K562 (cell line): ENCODE results near the gene HSD11B1L. TPM values are rescaled to one million over a fixed set of nuclear protein-coding genes. Genes with fewer than 3 reads are reported as not detected.

Experiments
- ATAC-seq: fragments of 200-7000 bp; cut with Tn5 transposase; 3 replicates; pipeline ENCODE4 v1.9.1; 2020; ENCODE audit warnings: moderate library complexity
- Bru-seq: library from RNA; stranded (reverse); fragments of 400-500 nt; gene quantifications from one replicate; lab custom pipeline; 2021; lab: Mats Ljungman, UMichigan
- BruChase-seq, 2 experiments: library from RNA; stranded (reverse); fragments of 400-500 nt; gene quantifications; one replicate each; lab custom pipeline; 2021; lab: Mats Ljungman, UMichigan
- BruUV-seq: library from RNA; stranded (reverse); fragments of 400-500 nt; replicated peaks from 2 replicates; lab custom pipeline; 2021; lab: Mats Ljungman, UMichigan
- CTCF ChIA-PET: fragments of 300-600 bp; formaldehyde crosslinking; extraction: SDS; loops from one replicate; lab custom pipeline; 2021; ENCODE audit warnings: low intra/inter-chr PET ratio; lab: Yijun Ruan, JAX
- POLR2A ChIA-PET: fragments of 300-600, 350-650 bp; sonication (Branson Sonifier 250); formaldehyde crosslinking; extraction: SDS; loops from one replicate; lab custom pipeline; 2021; ENCODE audit warnings: antibody characterized with exemption, inconsistent platforms; lab: Yijun Ruan, JAX
- DNase-seq, 4 experiments: peaks; one replicate each; pipeline versions ENCODE4 v3.0.0 to v3.0.0-alpha.2; 2011 to 2018; ENCODE audit warnings: low spot score in 3 of 4, mixed read lengths in 3 of 4; ENCODE audit errors: extremely low read depth in 1 of 4
- FAIRE-seq: peaks from 2 replicates; lab custom pipeline; 2011; peaks lifted over from hg19 to GRCh38; lab: Jason Lieb, UNC
- H2AFZ ChIP-seq: 2 replicates; pipeline ENCODE4 v1.6.0; 2011; ENCODE audit warnings: low read depth, low read length, control low read depth, inconsistent platforms
- H3K27ac ChIP-seq: fragments of 200-600 bp; 3 replicates; pipeline ENCODE4 v1.8.0; 2011; ENCODE audit warnings: low read depth, mild to moderate bottlenecking, control low read depth, inconsistent platforms, low read length, moderate library complexity, mixed read lengths; ENCODE audit errors: extremely low read depth
- H3K27me3 ChIP-seq, 2 experiments: fragments of 300-600 bp in 1 of 2; 2 replicates in 1 of 2; 3 replicates in 1 of 2; pipeline versions ENCODE4 v1.6.0 to v1.8.0; 2011; ENCODE audit warnings: inconsistent platforms in 2 of 2, low read length in 2 of 2, mild to moderate bottlenecking in 1 of 2, mixed read lengths in 1 of 2, moderate library complexity in 1 of 2; ENCODE audit not compliant: control insufficient read depth in 2 of 2, insufficient read depth in 2 of 2
- H3K36me3 ChIP-seq: fragments of 300-600 bp; 3 replicates; pipeline ENCODE4 v1.8.0; 2011; ENCODE audit warnings: mild to moderate bottlenecking, low read length, inconsistent platforms; ENCODE audit not compliant: control insufficient read depth, insufficient read depth
- H3K4me1 ChIP-seq, 2 experiments: fragments of 200-600 bp in 1 of 2; replicated peaks in 1 of 2; 2 replicates in 1 of 2; 3 replicates in 1 of 2; pipeline versions ENCODE4 v1.5.1 to v1.8.0; 2011; ENCODE audit warnings: inconsistent platforms in 2 of 2, low read length in 2 of 2, mild to moderate bottlenecking in 1 of 2, mixed read lengths in 1 of 2, moderate library complexity in 1 of 2; ENCODE audit not compliant: control insufficient read depth in 2 of 2, insufficient read depth in 2 of 2
- H3K4me2 ChIP-seq: 2 replicates; pipeline ENCODE4 v1.6.1; 2011; ENCODE audit warnings: low read length, control low read depth, inconsistent platforms, mixed read lengths; ENCODE audit not compliant: insufficient read depth
- H3K4me3 ChIP-seq: fragments of 200-600 bp; sonication (generic), shearing (Covaris generic); 2 replicates; pipeline ENCODE4 v1.5.1; 2016; ENCODE audit warnings: control low read depth, inconsistent platforms
- H3K79me2 ChIP-seq: fragments of 200-600 bp; 3 replicates; pipeline ENCODE4 v1.8.0; 2011; ENCODE audit warnings: low read length, inconsistent platforms; ENCODE audit not compliant: control insufficient read depth, insufficient read depth
- H3K9ac ChIP-seq, 2 experiments: 2 replicates each; pipeline versions ENCODE4 v1.6.0 to v1.6.1; 2011; ENCODE audit warnings: low read depth in 2 of 2, low read length in 2 of 2, control low read depth in 1 of 2, inconsistent platforms in 1 of 2, mild to moderate bottlenecking in 1 of 2, mixed read lengths in 1 of 2; ENCODE audit not compliant: insufficient read depth in 1 of 2
- H3K9me1 ChIP-seq: one replicate; pipeline ENCODE4 v1.6.0; 2011; ENCODE audit warnings: inconsistent platforms, mild to moderate bottlenecking, low read length, moderate library complexity; ENCODE audit not compliant: control insufficient read depth, insufficient read depth
- H3K9me3 ChIP-seq: replicated peaks from 2 replicates; pipeline ENCODE4 v1.5.1; 2011; ENCODE audit warnings: low read depth, low read length, inconsistent platforms; ENCODE audit not compliant: control insufficient read depth, insufficient read depth
- H4K20me1 ChIP-seq: replicated peaks from 2 replicates; pipeline ENCODE4 v1.6.1; 2011; ENCODE audit warnings: low read length, inconsistent platforms, mixed read lengths; ENCODE audit not compliant: control insufficient read depth, insufficient read depth
- HNRNPL ChIP-seq: fragments of 200-400 bp; formaldehyde crosslinking; IDR thresholded peaks from 2 replicates; pipeline ENCODE4 v1.6.1; 2017; ENCODE audit warnings: low read depth, mild to moderate bottlenecking, low read length
- TCF7 ChIP-seq: sonication (generic); IDR thresholded peaks from 2 replicates; pipeline ENCODE4 v1.6.1; 2016; ENCODE audit warnings: antibody characterized with exemption, borderline replicate concordance
- TEAD4 ChIP-seq, 2 experiments: sonication (generic) in 1 of 2; formaldehyde crosslinking in 1 of 2; IDR thresholded peaks; 2 replicates each; pipeline versions ENCODE4 v1.6.1 to v1.8.0; 2012 to 2022; ENCODE audit warnings: borderline replicate concordance in 1 of 2, inconsistent platforms in 1 of 2, low read length in 1 of 2, mild to moderate bottlenecking in 1 of 2, missing genetic modification reagents in 1 of 2
- TFAM ChIP-seq: fragments of 250-450 bp; sonication (Bioruptor Pico); conservative IDR thresholded peaks from 2 replicates; pipeline ENCODE4 v1.5.0; 2021; ENCODE audit warnings: mild to moderate bottlenecking, moderate library complexity
- VEZF1 ChIP-seq: fragments of 200-800 bp; sonication (Bioruptor generic); IDR thresholded peaks from 2 replicates; pipeline ENCODE4 v1.6.1; 2017; ENCODE audit warnings: missing genetic modification characterization, missing compliant biosample characterization
- ZMIZ1 ChIP-seq, 2 experiments: fragments of 150-350 bp in 1 of 2; IDR thresholded peaks; 2 replicates each; pipeline ENCODE4 v1.6.1; 2012 to 2016; ENCODE audit warnings: low read depth in 2 of 2, low read length in 2 of 2, mild to moderate bottlenecking in 1 of 2, moderate library complexity in 1 of 2
- WGBS: fragments of 100-300 bp; shearing (Covaris generic); methylation state at CpG from one replicate; pipeline ENCODE4 v1.1.6; 2016; ENCODE audit warnings: low coverage, mixed read lengths; ENCODE audit not compliant: insufficient coverage; ENCODE audit errors: missing lambda C conversion rate; 5-methylcytosine and 5-hydroxymethylcytosine counted together
- in situ Hi-C: fragments of 300-500 bp; cut with MboI; formaldehyde crosslinking; loops from 4 replicates; pipeline ENCODE4 v1.15.0; 2018; ENCODE audit warnings: inconsistent platforms, mixed read lengths
- intact Hi-C: fragments of 100-400 bp; cut with micrococcal nuclease; formaldehyde crosslinking; loops from 2 replicates; pipeline ENCODE4 v1.14.2; 2022
- long read RNA-seq, 3 experiments: library from polyadenylated mRNA in 2 of 3; library from RNA in 1 of 3; unstranded in 2 of 3; stranded (forward) in 1 of 3; transcript quantifications; one replicate each; pipeline ENCODE4 v2.0.0, GENCODE V29; 2019 to 2022
- polyA minus RNA-seq, 3 experiments: library from RNA; depleted of rRNA, polyadenylated mRNA; stranded (reverse); fragments of >200 nt; gene quantifications; 2 replicates each; pipeline ENCODE4 v1.2.3, GENCODE V29; 2011
- polyA plus RNA-seq, 8 experiments: library from polyadenylated mRNA; depleted of rRNA in 4 of 8; stranded (reverse) in 5 of 8; unstranded in 3 of 8; fragments of >200 nt; fragmentation: Nextera tagmentation in 2 of 8; fragmentation: Illumina TruSeq in 1 of 8; extraction: Ambion mirVana in 2 of 8; extraction: Trizol in 1 of 8; gene quantifications; 2 replicates each; pipeline versions ENCODE4 v1.2.1 to v1.2.3, GENCODE V29; 2011 to 2014; ENCODE audit warnings: inconsistent platforms in 1 of 8, missing spikeins in 1 of 8
- total RNA-seq, 7 experiments: library from RNA; depleted of rRNA in 6 of 7; stranded (reverse); fragments of >200 nt in 6 of 7; fragmentation: Illumina TruSeq in 2 of 7; extraction: Trizol in 2 of 7; gene quantifications; 2 replicates each; pipeline versions ENCODE4 v1.2.1 to v1.2.3, GENCODE V29; 2011 to 2021; ENCODE audit warnings: low replicate concordance in 1 of 7
- TF ChIP-seq, protein P1 (sequence below): sonication (generic); formaldehyde crosslinking; IDR thresholded peaks from 2 replicates; pipeline ENCODE4 v1.8.0; 2022; ENCODE audit warnings: mild to moderate bottlenecking, missing genetic modification reagents

HSD11B1L gene
- 1.9 and 5.4 TPM in 2 replicates for total RNA-seq (2011; cell fraction: chromatin; rRNA removed; ENCODE audit: low replicate concordance)
- 5.4 and 5.5 TPM in 2 replicates for total RNA-seq (2011; cell fraction: nucleolus; rRNA removed)
- total RNA-seq (2011; cell fraction: nucleoplasm; rRNA removed) = 4.8 TPM in 2 replicates
- 4.9 and 7.7 TPM in 2 replicates for total RNA-seq (2014; rRNA removed)
- 1.2 and 1.4 TPM in 2 replicates for total RNA-seq (2014; rRNA removed; fragmentation: Illumina TruSeq; extraction: Trizol)
- total RNA-seq (2015; rRNA removed; fragmentation: Illumina TruSeq; extraction: Trizol) = 2.0 and 2.3 TPM in 2 replicates
- total RNA-seq (2021) = 3.6 and 4.3 TPM in 2 replicates
- 2.3 and 3.1 TPM in 2 replicates for polyA plus RNA-seq (2011; rRNA removed)
- 4.4 and 11.4 TPM in 2 replicates for polyA plus RNA-seq (2011; cell fraction: cytosol; rRNA removed)
- polyA plus RNA-seq (2011; cell fraction: nucleus; rRNA removed) = 7.8 and 11.4 TPM in 2 replicates
- 3.4 and 7.3 TPM in 2 replicates for polyA plus RNA-seq (2012)
- 1.7 and 2.2 TPM in 2 replicates for polyA plus RNA-seq (2014; fragmentation: Illumina TruSeq; extraction: Trizol)
- polyA plus RNA-seq (2014; fragmentation: Nextera tagmentation; extraction: Ambion mirVana) = under 1 TPM; 0.31 to 0.36 TPM
- polyA plus RNA-seq (2014; rRNA removed) = 4.7 and 6.3 TPM in 2 replicates
- polyA minus RNA-seq (2011; rRNA and poly(A)+ RNA removed) = 0.39 and 0.63 TPM in 2 replicates
- polyA minus RNA-seq (2011; cell fraction: cytosol; rRNA and poly(A)+ RNA removed) = 2.2 and 2.4 TPM in 2 replicates
- 0.56 and 0.94 TPM in 2 replicates for polyA minus RNA-seq (2011; cell fraction: nucleus; rRNA and poly(A)+ RNA removed)
- percentile 44 among the genes with signal in this experiment for Bru-seq, nascent RNA
- BruChase-seq, experiment 1, labeled RNA remaining after a 2-hour chase = percentile 47 among the genes with signal in this experiment
- BruChase-seq, experiment 2, labeled RNA remaining after a 6-hour chase = percentile 47 among the genes with signal in this experiment
- long read RNA-seq, experiment 1, partial matches to known transcripts = 1 of 7 reads
- long read RNA-seq, experiment 1, other reads (novel, unspliced or antisense) = 5 of 7 reads
- long read RNA-seq, experiment 2, partial matches to known transcripts = 2 of 9 reads
- long read RNA-seq, experiment 2, other reads (novel, unspliced or antisense) = 3 of 9 reads
- long read RNA-seq, experiment 3, partial matches to known transcripts = 2 of 4 reads
- long read RNA-seq, experiment 3, other reads (novel, unspliced or antisense) = 1 of 4 reads

DNA sequence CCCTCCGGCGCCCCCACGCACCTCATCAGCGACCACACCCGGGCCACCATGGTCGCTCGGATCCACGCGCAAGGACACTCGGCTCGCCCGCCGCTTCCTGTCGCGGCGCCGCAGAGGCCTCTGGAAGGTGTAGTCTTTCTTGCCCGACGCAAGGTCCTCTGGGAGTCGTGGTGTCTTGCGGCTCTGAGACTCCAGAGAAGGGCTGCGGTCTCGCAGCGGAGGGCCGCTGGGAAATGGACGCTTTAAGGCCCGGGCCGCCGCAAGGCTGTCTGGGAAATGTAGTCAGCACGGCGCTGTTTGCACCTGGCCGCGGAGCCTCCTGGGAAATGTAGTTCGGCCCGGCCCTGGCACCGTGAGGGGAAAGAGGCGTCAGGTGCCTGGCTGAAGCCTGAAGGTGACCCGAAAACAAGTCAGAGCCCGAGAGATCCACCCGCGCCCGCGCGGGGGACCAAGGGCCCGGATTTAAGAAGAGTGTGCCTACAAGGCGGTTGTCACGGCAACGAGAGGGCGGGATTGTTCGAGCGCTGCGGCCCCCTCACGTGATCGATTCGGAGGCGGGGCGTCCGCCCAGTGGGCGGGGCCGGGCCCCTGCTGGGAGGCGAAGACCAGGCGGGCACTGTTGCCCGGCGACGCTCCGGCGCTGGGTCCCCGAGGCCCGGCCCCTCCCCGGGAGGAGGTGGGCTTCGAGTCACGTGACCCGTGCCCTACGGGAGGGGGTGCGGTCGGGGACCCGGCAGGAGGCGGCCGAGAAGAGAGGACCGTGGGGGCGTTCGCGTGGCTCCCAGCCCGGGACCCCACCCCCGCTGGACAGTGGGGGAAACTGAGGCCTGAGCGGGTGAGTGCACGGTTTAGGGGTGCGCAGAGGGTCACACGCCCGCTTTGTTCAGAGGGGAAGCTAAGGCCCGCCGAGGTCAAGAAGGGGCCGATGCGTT lies at the start of gene HSD11B1L, which contains the start of gene MICOS13:
TSS of gene HSD11B1L (plus strand) at position 591 of the 932 bp plus-strand sequence. CDS start 3,806 bp downstream, outside the sequence.
TSS of gene MICOS13 (minus strand) at position 80 of the 932 bp plus-strand sequence. CDS start at position 50, 30 bp downstream.
- CTCF ChIA-PET = interaction anchor here (0.6 kb wide), 1 partner anchor 11 kb away, joined by 6 read pairs; no protein-coding TSS in a partner anchor
- FAIRE-seq = peak; percentile 100
- POLR2A ChIA-PET = interaction anchor here (1.6 to 1.7 kb wide), 2 partner anchors 10 to 58 kb away, joined by 5 to 7 read pairs; partner anchors contain the start of genes SAFB and SAFB2
- peak; percentile 69 for TF ChIP-seq VEZF1 (CRISPR knock-in tag)
- TF ChIP-seq, protein P1, sequence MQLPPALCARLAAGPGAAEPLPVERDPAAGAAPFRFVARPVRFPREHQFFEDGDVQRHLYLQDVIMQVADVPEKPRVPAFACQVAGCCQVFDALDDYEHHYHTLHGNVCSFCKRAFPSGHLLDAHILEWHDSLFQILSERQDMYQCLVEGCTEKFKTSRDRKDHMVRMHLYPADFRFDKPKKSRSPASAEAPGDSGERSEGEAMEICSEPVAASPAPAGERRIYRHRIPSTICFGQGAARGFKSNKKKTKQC (CRISPR knock-in tag) = peak; percentile 19; the same call in 1 of the 2 replicates
- TF ChIP-seq TEAD4 (IDR thresholded peaks at IDR 0.05; ENCODE audit: low read length) = peak; percentile 40; the same call in 1 of the 2 replicates
- no peak for TF ChIP-seq TEAD4 (CRISPR knock-in tag; IDR thresholded peaks at IDR 0.05; ENCODE audit: borderline replicate concordance)
- peak; percentile 70; the same call in 1 of the 2 replicates for TF ChIP-seq HNRNPL
- peak; percentile 29; the same call in 1 of the 2 replicates for TF ChIP-seq TCF7
- 0 out of 4 replicates have a peak, but pooled peaks have one; percentile 37 to 52 for TF ChIP-seq ZMIZ1 (IDR thresholded peaks at IDR 0.05; ENCODE audit: low read depth in 2 of 2, low read length in 2 of 2)
- no peak for TF ChIP-seq TFAM (CRISPR knock-in tag)

More for the DNA sequence above, at the start of gene HSD11B1L, which contains the start of gene MICOS13:
- Histone ChIP-seq H3K4me2 (peak within 1 kb of the TSS; percentile 99), H3K27me3 (no peaks in the 10 kb centered on the region), H4K20me1 (peaks cover 6% of the 10 kb centered on the region; the same call in 1 of the 2 replicates), H3K9ac (peak within 1 kb of the TSS; percentile 93 to 100), H3K79me2 (peaks cover 12% of the 10 kb centered on the region), H2AFZ (peak within 1 kb of the TSS; percentile 100), H3K27ac (peak within 1 kb of the TSS; percentile 86), H3K36me3 (peaks cover 17% of the 10 kb centered on the region; the same call in 2 of the 3 replicates), H3K9me3 (no peaks in the 10 kb centered on the region), H3K4me1 (peaks cover 23 to 71% of the 10 kb centered on the region in 2 experiments), H3K4me3 (peak within 1 kb of the TSS; percentile 94), H3K9me1 (no peaks in the 10 kb centered on the region)
- in situ Hi-C loops (no loop called here), intact Hi-C loops (loop anchor here (10.0 kb wide), 1 partner anchor 56 kb away; the partner anchor contains the start of genes SAFB and SAFB2)
- no TSS peak for BruUV-seq
- WGBS = 2% methylated on average over 77 of the region's 94 CpGs
- peak; percentile 92 to 99 (median 92) for DNase-seq
- peak; percentile 97 for ATAC-seq
